WERI-Rb-1 (cell line): ENCODE measurements around the gene NSUN2.
A peak's percentile ranks its signal among the peaks of the same experiment; 100 is the strongest.

ENCODE experiments used
- DNase-seq: peaks from one replicate; pipeline ENCODE4 v3.0.0-alpha.2; 2020
- H3K27ac ChIP-seq: fragments of 250-450 bp; sonication (Bioruptor Pico); 2 replicates; pipeline ENCODE4 v1.5.1; 2020; ENCODE audit warnings: mild to moderate bottlenecking, moderate library complexity
- H3K27me3 ChIP-seq: fragments of 250-450 bp; sonication (Bioruptor Pico); 2 replicates; pipeline ENCODE4 v1.5.1; 2021; ENCODE audit warnings: mild to moderate bottlenecking, low read depth, moderate library complexity; ENCODE audit not compliant: insufficient read depth, severe bottlenecking
- H3K36me3 ChIP-seq: fragments of 250-450 bp; sonication (Bioruptor Pico); 2 replicates; pipeline ENCODE4 v1.5.1; 2020; ENCODE audit warnings: mild to moderate bottlenecking, moderate library complexity
- H3K4me3 ChIP-seq: 2 replicates; pipeline ENCODE4 v1.5.1; 2011; ENCODE audit warnings: low read depth, mild to moderate bottlenecking, control low read depth, low read length
- H3K9me3 ChIP-seq: fragments of 250-450 bp; sonication (Bioruptor Pico); 2 replicates; pipeline ENCODE4 v1.5.1; 2021; ENCODE audit warnings: mild to moderate bottlenecking, moderate library complexity; ENCODE audit not compliant: severe bottlenecking
- CTCF ChIP-seq: IDR thresholded peaks from 2 replicates; pipeline ENCODE4 v1.5.1; 2011; ENCODE audit warnings: low read depth, mild to moderate bottlenecking, control low read depth, inconsistent platforms, low read length

NSUN2 gene

DNA sequence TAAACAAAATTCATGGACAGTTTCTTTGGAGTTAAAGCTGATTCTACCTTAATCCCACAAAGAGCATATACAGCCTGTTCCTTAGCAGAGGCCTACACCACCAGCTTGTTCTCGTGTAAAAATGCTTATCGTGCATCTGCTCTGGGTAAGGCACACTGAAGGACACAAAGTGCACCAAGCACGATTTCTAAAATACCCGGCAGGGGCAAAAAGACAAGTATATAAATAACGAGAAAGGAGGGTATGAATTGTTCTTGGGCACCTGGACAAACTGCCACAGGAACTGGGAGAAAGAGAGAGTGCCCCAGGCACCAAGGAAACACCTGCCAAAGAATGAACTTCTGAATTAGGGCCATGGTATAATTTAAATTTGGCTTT is 25.3 kb downstream of the NSUN2 start:
- DNase-seq: no peak
- no peaks in the 10 kb centered on the region for H3K9me3 ChIP-seq
- no peaks in the 10 kb centered on the region for H3K27me3 ChIP-seq
- peaks cover 96% of the 10 kb centered on the region for H3K36me3 ChIP-seq
- H3K27ac ChIP-seq: peak overlapping the region; percentile 24
- no peak for TF ChIP-seq CTCF
- no peak overlapping the region for H3K4me3 ChIP-seq

DNA sequence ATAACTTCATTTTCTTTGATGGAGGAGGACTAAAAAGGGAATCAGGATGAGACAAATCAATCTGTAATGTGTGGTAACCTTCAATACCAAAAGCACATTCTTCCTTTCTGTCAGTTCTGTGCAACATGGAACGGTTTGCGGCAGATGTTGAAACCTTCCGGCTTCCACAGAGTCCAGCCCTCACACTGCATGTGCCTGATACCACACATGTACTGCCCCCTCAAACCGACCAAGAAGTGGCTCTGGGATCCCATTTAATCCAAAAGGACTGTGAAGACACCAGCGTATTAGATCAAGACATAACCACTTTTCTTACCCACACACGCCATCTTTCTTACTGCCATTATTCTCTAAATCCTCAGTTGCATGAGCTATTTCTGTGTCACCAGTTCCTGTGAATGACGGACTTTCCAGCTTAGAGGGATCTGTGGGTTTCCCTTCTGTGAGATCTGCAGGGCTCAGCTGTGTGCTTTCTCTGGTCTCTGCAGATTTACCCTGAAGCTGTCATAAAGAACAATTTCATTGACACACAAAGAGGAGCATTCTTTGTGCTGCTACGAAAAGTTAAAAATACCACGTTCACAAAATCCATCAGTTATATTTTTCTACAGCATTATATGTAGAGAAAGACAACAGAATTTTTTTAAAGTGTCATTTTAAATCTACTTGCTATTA is 25.8 kb downstream of the NSUN2 start:
- Histone ChIP-seq H3K36me3 (peaks cover 96% of the 10 kb centered on the region), H3K9me3 (no peaks in the 10 kb centered on the region), H3K27ac (peak overlapping the region; percentile 42), H3K4me3 (no peak overlapping the region), H3K27me3 (no peaks in the 10 kb centered on the region)
- no peak for TF ChIP-seq CTCF
- DNase-seq: no peak

GRCh38 chr5:6604946-6605345 is 27.9 kb downstream of the NSUN2 start:
- TF ChIP-seq CTCF: no peak
- no peak for DNase-seq
- no peak overlapping the region for H3K27ac ChIP-seq
- no peaks in the 10 kb centered on the region for H3K27me3 ChIP-seq
- no peaks in the 10 kb centered on the region for H3K9me3 ChIP-seq
- no peak overlapping the region for H3K4me3 ChIP-seq
- peaks cover 96% of the 10 kb centered on the region for H3K36me3 ChIP-seq

DNA sequence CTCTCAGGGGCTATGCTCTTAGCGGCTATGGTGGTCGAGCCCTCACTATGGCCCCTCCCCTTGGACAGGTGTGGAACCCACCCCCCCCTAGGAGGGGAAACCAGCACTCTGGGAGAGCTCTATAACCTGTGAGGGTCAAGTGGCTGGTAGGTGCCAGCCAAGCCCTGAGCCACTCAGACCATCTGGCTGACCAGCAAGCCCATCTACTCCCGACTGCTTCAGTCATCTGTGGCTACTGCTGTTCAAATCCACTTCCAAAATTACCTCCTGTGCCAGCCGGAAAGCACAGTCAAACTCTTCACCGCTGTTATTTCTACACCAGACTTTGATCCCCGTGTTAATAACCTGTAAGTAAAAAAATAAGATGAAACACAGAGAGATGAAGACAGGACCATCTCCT is 28.5 kb downstream of the NSUN2 start:
- Histone ChIP-seq H3K4me3 (no peak overlapping the region), H3K27ac (no peak overlapping the region), H3K36me3 (peaks cover 92% of the 10 kb centered on the region), H3K27me3 (no peaks in the 10 kb centered on the region), H3K9me3 (no peaks in the 10 kb centered on the region)
- DNase-seq: no peak
- TF ChIP-seq CTCF: no peak

- no peak overlapping the region for H3K4me3 ChIP-seq
- no peak for TF ChIP-seq CTCF
- no peak overlapping the region for H3K27ac ChIP-seq
- DNase-seq: no peak
- peaks cover 90% of the 10 kb centered on the region for H3K36me3 ChIP-seq
- H3K9me3 ChIP-seq: no peaks in the 10 kb centered on the region
- no peaks in the 10 kb centered on the region for H3K27me3 ChIP-seq
Observed at GRCh38 chr5:6603643-6604042, 29.2 kb downstream of the NSUN2 start.

- DNase-seq: no peak
- Histone ChIP-seq H3K4me3 (no peak overlapping the region), H3K9me3 (no peaks in the 10 kb centered on the region), H3K36me3 (peaks cover 88% of the 10 kb centered on the region), H3K27ac (no peak overlapping the region), H3K27me3 (no peaks in the 10 kb centered on the region)
- TF ChIP-seq CTCF: no peak
Observed at GRCh38 chr5:6602441-6602840, 30.4 kb downstream of the NSUN2 start.
